Measurements from ENCODE around the gene TRERF1.

Gene TRERF1

GRCh38 chr6:42366011-42366705 is 85.6 kb downstream of the TRERF1 start:
- no peak for DNase-seq

GRCh38 chr6:42365021-42365420 is 86.7 kb downstream of the TRERF1 start:
- DNase-seq = no peak

GRCh38 chr6:42363926-42364849 is 87.5 kb downstream of the TRERF1 start:
- DNase-seq = no peak

GRCh38 chr6:42361036-42361435 is 90.7 kb downstream of the TRERF1 start:
- no peak for DNase-seq

GRCh38 chr6:42359021-42359420 is 92.7 kb downstream of the TRERF1 start:
- DNase-seq = no peak

GRCh38 chr6:42355416-42355815 is 96.3 kb downstream of the TRERF1 start:
- DNase-seq = no peak

- no peak for DNase-seq
Observed at GRCh38 chr6:42354702-42355101, 97.0 kb downstream of the TRERF1 start.

- DNase-seq = no peak
Observed at GRCh38 chr6:42352856-42353564, 98.7 kb downstream of the TRERF1 start.

- DNase-seq = no peak
Observed at GRCh38 chr6:42350911-42351310, 100.8 kb downstream of the TRERF1 start.

- no peak for DNase-seq
Observed at GRCh38 chr6:42349753-42350511, 101.8 kb downstream of the TRERF1 start.

- no peak for DNase-seq
Observed at GRCh38 chr6:42347456-42347855, 104.3 kb downstream of the TRERF1 start.

- no peak for DNase-seq
Observed at GRCh38 chr6:42345696-42346416, 105.9 kb downstream of the TRERF1 start.

- DNase-seq = no peak
Observed at GRCh38 chr6:42344756-42345155, 107.0 kb downstream of the TRERF1 start.

GRCh38 chr6:42341771-42342553 is 109.8 kb downstream of the TRERF1 start:
- no peak for DNase-seq

- DNase-seq = no peak
Observed at GRCh38 chr6:42341221-42341620, 110.5 kb downstream of the TRERF1 start.

GRCh38 chr6:42340511-42340910 is 111.2 kb downstream of the TRERF1 start:
- DNase-seq = no peak

GRCh38 chr6:42339991-42340401 is 111.7 kb downstream of the TRERF1 start:
- DNase-seq = no peak

- no peak for DNase-seq
Observed at GRCh38 chr6:42338744-42339222, 112.9 kb downstream of the TRERF1 start.

GRCh38 chr6:42337985-42338743 is 113.6 kb downstream of the TRERF1 start:
- no peak for DNase-seq

GRCh38 chr6:42336431-42336830 is 115.3 kb downstream of the TRERF1 start:
- DNase-seq = no peak
